Measurements from ENCODE around the gene GEMIN4.
A peak's percentile ranks its signal among the peaks of the same experiment; 100 is the strongest.

GEMIN4 gene

GRCh38 chr17:740240-741017 is 11.6 kb downstream of the GEMIN4 start:
- DNase-seq (ENCODE audit: low spot score), result no peak

GRCh38 chr17:737561-738113 is 14.4 kb downstream of the GEMIN4 start:
- DNase-seq (ENCODE audit: low spot score), result no peak

GRCh38 chr17:733743-734142 is 18.3 kb downstream of the GEMIN4 start:
- no peak for DNase-seq (ENCODE audit: low spot score)

- no peak for DNase-seq (ENCODE audit: low spot score)
Measured at GRCh38 chr17:732902-733720, 19.0 kb downstream of the GEMIN4 start.

GRCh38 chr17:732067-732901 is 19.8 kb downstream of the GEMIN4 start, which contains the start of gene TLCD3A:
TLCD3A (plus strand) TSS chr17:732596; CDS start chr17:732648, 52 bp downstream.
- peak; percentile 33 for DNase-seq (ENCODE audit: low spot score)

GRCh38 chr17:731644-732066 is 20.4 kb downstream of the GEMIN4 start:
- no peak for DNase-seq (ENCODE audit: low spot score)

GRCh38 chr17:728911-729310 is 23.2 kb downstream of the GEMIN4 start:
- DNase-seq (ENCODE audit: low spot score), result no peak

GRCh38 chr17:726271-726919 is 25.7 kb downstream of the GEMIN4 start:
- no peak for DNase-seq (ENCODE audit: low spot score)

- no peak for DNase-seq (ENCODE audit: low spot score)
Measured at GRCh38 chr17:725746-726145, 26.3 kb downstream of the GEMIN4 start.

GRCh38 chr17:725084-725483 is 27.0 kb downstream of the GEMIN4 start:
- no peak for DNase-seq (ENCODE audit: low spot score)

- DNase-seq (ENCODE audit: low spot score), result no peak
Measured at GRCh38 chr17:721540-721937, 30.5 kb downstream of the GEMIN4 start.

GRCh38 chr17:720706-721539 is 31.1 kb downstream of the GEMIN4 start:
- DNase-seq (ENCODE audit: low spot score), result no peak

- no peak for DNase-seq (ENCODE audit: low spot score)
Measured at GRCh38 chr17:718075-718474, 34.0 kb downstream of the GEMIN4 start.

GRCh38 chr17:708132-708531 is 43.9 kb downstream of the GEMIN4 start:
- DNase-seq (ENCODE audit: low spot score), result no peak

- DNase-seq (ENCODE audit: low spot score), result peak; percentile 32
Measured at GRCh38 chr17:705863-706262, 46.2 kb downstream of the GEMIN4 start.

- DNase-seq (ENCODE audit: low spot score), result no peak
Measured at GRCh38 chr17:705011-705410, 47.1 kb downstream of the GEMIN4 start.

GRCh38 chr17:704111-704864 is 47.8 kb downstream of the GEMIN4 start:
- no peak for DNase-seq (ENCODE audit: low spot score)

- no peak for DNase-seq (ENCODE audit: low spot score)
Measured at GRCh38 chr17:703081-703875, 48.8 kb downstream of the GEMIN4 start.

Measured in hematopoietic multipotent progenitor cell treated with erythropoietin and hydrocortisone succinate and interleukin-3 and kit ligand, for 17 days (in vitro differentiated cells).